K562 (cell line): Measurements from ENCODE around the gene LMNA. TPM values are rescaled to one million over a fixed set of nuclear protein-coding genes. Genes with fewer than 3 reads are reported as not detected.

Experiments
- CBX2 ChIP-seq: fragments of 200-600 bp; sonication (generic); IDR thresholded peaks from one replicate; pipeline ENCODE4 v1.6.1; 2012; ENCODE audit warnings: mild to moderate bottlenecking, low read length, inconsistent platforms; ENCODE audit not compliant: insufficient read depth, poor library complexity, severe bottlenecking
- CREM ChIP-seq: IDR thresholded peaks from 2 replicates; pipeline ENCODE4 v1.6.1; 2014; ENCODE audit warnings: antibody characterized with exemption, low read depth
- HDAC1 ChIP-seq, 2 experiments: fragments of 450-650 bp; IDR thresholded peaks; 2 replicates each; pipeline ENCODE4 v1.6.1; 2016 to 2017; ENCODE audit warnings: inconsistent platforms in 1 of 2, mild to moderate bottlenecking in 1 of 2, moderate library complexity in 1 of 2
- MBD2 ChIP-seq: sonication (generic); IDR thresholded peaks from 2 replicates; pipeline ENCODE4 v1.6.1; 2016; ENCODE audit warnings: low read depth, borderline replicate concordance
- MEIS2 ChIP-seq: fragments of 450-650 bp; IDR thresholded peaks from 2 replicates; pipeline ENCODE4 v1.6.1; 2014; ENCODE audit warnings: mild to moderate bottlenecking; ENCODE audit not compliant: partially characterized antibody
- NONO ChIP-seq, 2 experiments: fragments of 200-400 bp in 1 of 2; fragments of 450-650 bp in 1 of 2; formaldehyde crosslinking in 1 of 2; IDR thresholded peaks; 2 replicates each; pipeline ENCODE4 v1.6.1; 2017; ENCODE audit warnings: low read depth in 2 of 2, mild to moderate bottlenecking in 2 of 2, moderate library complexity in 2 of 2, low read length in 1 of 2
- RAD21 ChIP-seq, 2 experiments: fragments of 250-450 bp in 1 of 2; fragments of 450-650 bp in 1 of 2; sonication (Bioruptor Pico) in 1 of 2; formaldehyde crosslinking in 1 of 2; IDR thresholded peaks in 1 of 2; conservative IDR thresholded peaks in 1 of 2; 2 replicates each; pipeline versions ENCODE4 v1.4.0 to v1.8.0; 2020 to 2022; ENCODE audit warnings: mild to moderate bottlenecking in 2 of 2, moderate library complexity in 1 of 2
- RBBP5 ChIP-seq: fragments of 200-600 bp; sonication (generic); IDR thresholded peaks from 2 replicates; pipeline ENCODE4 v1.6.1; 2012; ENCODE audit warnings: borderline replicate concordance, mild to moderate bottlenecking, low read length, control low read depth, inconsistent platforms; ENCODE audit not compliant: insufficient read depth, poor library complexity, severe bottlenecking
- ZBTB17 ChIP-seq: fragments of 450-650 bp; formaldehyde crosslinking; IDR thresholded peaks from 2 replicates; pipeline ENCODE4 v1.4.0; 2020; ENCODE audit warnings: mild to moderate bottlenecking
- polyA plus RNA-seq, 8 experiments: library from polyadenylated mRNA; depleted of rRNA in 4 of 8; stranded (reverse) in 5 of 8; unstranded in 3 of 8; fragments of >200 nt; fragmentation: Nextera tagmentation in 2 of 8; fragmentation: Illumina TruSeq in 1 of 8; extraction: Ambion mirVana in 2 of 8; extraction: Trizol in 1 of 8; gene quantifications; 2 replicates each; pipeline versions ENCODE4 v1.2.1 to v1.2.3, GENCODE V29; 2011 to 2014; ENCODE audit warnings: inconsistent platforms in 1 of 8, missing spikeins in 1 of 8
- total RNA-seq, 7 experiments: library from RNA; depleted of rRNA in 6 of 7; stranded (reverse); fragments of >200 nt in 6 of 7; fragmentation: Illumina TruSeq in 2 of 7; extraction: Trizol in 2 of 7; gene quantifications; 2 replicates each; pipeline versions ENCODE4 v1.2.1 to v1.2.3, GENCODE V29; 2011 to 2021; ENCODE audit warnings: low replicate concordance in 1 of 7
- TF ChIP-seq, protein P1 (sequence below), 2 experiments: fragments of 450-650 bp; IDR thresholded peaks; 2 replicates each; pipeline ENCODE4 v1.6.1; 2016; ENCODE audit warnings: mild to moderate bottlenecking in 2 of 2, borderline replicate concordance in 1 of 2, low read depth in 1 of 2, moderate library complexity in 1 of 2
- TF ChIP-seq, protein P2 (sequence below): fragments of 450-650 bp; IDR thresholded peaks from 2 replicates; pipeline ENCODE4 v1.6.1; 2017; ENCODE audit warnings: antibody characterized with exemption, mild to moderate bottlenecking

LMNA gene
- total and polyA plus RNA-seq, 9 of the 15 experiments (the other 6 are each of a cell fraction or from before 2014, with no cell fraction given), result 1.00 to 347 (median 88.2) TPM

DNA sequence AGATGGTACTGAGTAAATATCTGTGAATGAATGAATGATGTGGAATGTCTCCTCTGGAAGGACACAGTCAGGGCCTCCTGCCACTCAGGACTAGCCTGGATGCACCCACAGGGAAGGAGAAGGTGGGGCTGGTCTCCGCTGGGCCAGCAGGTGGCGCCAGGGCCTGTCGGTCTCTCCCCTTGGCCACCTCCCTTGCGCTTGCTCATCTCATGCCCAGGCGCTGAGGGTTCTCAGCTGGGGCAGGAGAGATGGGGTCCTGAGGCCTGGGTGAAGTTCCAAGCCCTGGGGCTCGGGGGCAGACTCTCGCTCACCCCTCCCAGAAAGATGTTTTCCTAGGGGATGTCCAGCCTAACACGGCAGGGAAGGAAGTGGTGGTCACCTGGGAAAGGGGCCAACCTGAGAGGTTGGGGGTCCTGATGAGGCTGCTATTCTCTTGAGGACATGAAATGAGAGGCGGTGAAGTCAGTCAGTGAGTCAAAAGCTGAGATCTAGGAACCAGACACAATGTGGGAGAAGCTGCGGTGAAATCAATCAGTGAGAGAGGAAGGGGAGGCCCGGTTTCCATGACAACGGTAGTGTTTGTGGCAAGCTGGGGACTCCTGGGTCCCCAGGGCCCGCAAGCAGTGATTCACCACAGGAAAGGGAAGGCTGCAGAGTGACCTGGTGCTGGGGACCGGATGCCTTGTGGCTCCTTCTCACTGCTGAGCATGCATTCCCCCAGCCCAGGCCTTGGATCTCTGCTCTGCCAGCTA lies 17.7 kb upstream of the LMNA start (continued):
- TF ChIP-seq, protein P1, sequence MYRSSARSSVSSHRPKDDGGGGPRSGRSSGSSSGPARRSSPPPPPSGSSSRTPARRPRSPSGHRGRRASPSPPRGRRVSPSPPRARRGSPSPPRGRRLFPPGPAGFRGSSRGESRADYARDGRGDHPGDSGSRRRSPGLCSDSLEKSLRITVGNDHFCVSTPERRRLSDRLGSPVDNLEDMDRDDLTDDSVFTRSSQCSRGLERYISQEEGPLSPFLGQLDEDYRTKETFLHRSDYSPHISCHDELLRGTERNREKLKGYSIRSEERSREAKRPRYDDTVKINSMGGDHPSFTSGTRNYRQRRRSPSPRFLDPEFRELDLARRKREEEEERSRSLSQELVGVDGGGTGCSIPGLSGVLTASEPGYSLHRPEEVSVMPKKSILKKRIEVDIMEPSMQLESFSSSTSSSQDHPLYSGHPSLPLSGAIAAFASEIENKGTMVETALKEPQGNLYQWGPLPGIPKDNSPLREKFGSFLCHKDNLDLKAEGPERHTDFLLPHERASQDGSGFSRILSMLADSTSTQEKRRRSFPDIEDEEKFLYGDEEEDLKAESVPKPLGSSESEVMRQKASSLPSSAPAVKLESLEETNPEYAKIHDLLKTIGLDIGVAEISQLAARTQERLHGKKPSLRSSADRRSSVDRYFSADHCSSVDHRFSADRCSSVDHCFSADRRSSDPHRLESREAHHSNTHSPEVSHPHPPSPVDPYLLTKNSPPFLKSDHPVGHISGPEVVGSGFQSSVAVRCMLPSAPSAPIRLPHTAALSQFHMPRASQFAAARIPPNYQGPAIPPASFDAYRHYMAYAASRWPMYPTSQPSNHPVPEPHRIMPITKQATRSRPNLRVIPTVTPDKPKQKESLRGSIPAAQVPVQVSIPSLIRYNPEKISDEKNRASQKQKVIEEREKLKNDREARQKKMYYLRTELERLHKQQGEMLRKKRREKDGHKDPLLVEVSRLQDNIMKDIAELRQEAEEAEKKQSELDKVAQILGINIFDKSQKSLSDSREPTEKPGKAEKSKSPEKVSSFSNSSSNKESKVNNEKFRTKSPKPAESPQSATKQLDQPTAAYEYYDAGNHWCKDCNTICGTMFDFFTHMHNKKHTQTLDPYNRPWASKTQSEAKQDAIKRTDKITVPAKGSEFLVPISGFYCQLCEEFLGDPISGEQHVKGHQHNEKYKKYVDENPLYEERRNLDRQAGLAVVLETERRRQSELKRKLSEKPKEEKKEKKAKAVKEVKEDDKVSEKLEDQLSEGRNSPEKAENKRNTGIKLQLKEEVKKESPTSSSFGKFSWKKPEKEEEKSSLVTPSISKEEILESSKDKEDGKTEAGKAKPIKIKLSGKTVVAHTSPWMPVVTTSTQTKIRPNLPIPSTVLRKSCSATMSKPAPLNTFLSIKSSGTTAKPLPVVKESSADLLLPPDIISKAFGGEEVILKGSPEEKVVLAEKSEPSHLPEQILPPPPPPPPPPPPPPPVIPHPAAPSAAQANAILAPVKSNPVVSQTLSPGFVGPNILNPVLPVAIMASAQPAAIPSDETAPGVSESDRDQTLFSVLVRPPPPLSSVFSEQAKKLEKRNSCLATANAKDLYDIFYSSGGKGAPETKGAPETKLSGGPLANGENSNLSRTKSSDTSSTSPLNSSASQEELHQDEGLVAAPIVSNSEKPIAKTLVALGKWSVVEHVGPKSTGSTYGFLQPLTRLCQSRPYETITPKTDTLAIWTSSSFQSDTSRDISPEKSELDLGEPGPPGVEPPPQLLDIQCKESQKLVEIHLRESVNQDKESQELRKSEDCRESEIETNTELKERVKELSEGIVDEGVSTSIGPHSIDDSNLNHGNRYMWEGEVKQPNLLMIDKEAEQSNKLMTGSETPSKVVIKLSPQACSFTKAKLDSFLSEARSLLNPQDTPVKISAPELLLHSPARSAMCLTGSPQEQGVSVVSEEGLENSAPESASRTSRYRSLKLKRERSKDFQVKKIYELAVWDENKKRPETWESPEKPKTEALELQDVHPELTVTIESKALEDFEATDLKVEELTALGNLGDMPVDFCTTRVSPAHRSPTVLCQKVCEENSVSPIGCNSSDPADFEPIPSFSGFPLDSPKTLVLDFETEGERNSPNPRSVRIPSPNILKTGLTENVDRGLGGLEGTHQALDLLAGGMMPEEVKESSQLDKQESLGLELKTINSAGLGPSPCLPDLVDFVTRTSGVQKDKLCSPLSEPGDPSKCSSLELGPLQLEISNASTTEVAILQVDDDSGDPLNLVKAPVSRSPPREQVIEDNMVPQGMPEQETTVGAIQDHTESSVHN (IDR thresholded peaks at IDR 0.05; ENCODE audit: borderline replicate concordance in 1 of 2, low read depth in 1 of 2), result no peak
- TF ChIP-seq MBD2, result no peak
- no peak for TF ChIP-seq RBBP5
- TF ChIP-seq, protein P2, sequence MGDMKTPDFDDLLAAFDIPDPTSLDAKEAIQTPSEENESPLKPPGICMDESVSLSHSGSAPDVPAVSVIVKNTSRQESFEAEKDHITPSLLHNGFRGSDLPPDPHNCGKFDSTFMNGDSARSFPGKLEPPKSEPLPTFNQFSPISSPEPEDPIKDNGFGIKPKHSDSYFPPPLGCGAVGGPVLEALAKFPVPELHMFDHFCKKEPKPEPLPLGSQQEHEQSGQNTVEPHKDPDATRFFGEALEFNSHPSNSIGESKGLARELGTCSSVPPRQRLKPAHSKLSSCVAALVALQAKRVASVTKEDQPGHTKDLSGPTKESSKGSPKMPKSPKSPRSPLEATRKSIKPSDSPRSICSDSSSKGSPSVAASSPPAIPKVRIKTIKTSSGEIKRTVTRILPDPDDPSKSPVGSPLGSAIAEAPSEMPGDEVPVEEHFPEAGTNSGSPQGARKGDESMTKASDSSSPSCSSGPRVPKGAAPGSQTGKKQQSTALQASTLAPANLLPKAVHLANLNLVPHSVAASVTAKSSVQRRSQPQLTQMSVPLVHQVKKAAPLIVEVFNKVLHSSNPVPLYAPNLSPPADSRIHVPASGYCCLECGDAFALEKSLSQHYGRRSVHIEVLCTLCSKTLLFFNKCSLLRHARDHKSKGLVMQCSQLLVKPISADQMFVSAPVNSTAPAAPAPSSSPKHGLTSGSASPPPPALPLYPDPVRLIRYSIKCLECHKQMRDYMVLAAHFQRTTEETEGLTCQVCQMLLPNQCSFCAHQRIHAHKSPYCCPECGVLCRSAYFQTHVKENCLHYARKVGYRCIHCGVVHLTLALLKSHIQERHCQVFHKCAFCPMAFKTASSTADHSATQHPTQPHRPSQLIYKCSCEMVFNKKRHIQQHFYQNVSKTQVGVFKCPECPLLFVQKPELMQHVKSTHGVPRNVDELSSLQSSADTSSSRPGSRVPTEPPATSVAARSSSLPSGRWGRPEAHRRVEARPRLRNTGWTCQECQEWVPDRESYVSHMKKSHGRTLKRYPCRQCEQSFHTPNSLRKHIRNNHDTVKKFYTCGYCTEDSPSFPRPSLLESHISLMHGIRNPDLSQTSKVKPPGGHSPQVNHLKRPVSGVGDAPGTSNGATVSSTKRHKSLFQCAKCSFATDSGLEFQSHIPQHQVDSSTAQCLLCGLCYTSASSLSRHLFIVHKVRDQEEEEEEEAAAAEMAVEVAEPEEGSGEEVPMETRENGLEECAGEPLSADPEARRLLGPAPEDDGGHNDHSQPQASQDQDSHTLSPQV, result peak; percentile 50; the same call in 1 of the 2 replicates
- no peak for TF ChIP-seq CBX2
- TF ChIP-seq MEIS2, result no peak
- 0 out of 2 replicates have a peak, but pooled peaks have one; percentile 11 for TF ChIP-seq CREM
- TF ChIP-seq RAD21 (CRISPR knock-in tag; conservative IDR thresholded peaks at IDR 0.05 in 1 of 2, IDR thresholded peaks at IDR 0.05 in 1 of 2), result peak; percentile 98 to 100
- TF ChIP-seq HDAC1 (IDR thresholded peaks at IDR 0.05), result 0 out of 4 replicates have a peak, but pooled peaks of 1 of the 2 experiments have one; percentile 8
- TF ChIP-seq NONO (IDR thresholded peaks at IDR 0.05; ENCODE audit: low read depth in 2 of 2, low read length in 1 of 2), result 0 out of 4 replicates have a peak, but pooled peaks of 1 of the 2 experiments have one; percentile 13
- peak; percentile 28; the same call in 1 of the 2 replicates for TF ChIP-seq ZBTB17
